HEK293T (cell line): ENCODE measurements around the gene IGFL2.
A peak's percentile ranks its signal among the peaks of the same experiment; 100 is the strongest.
"Not testable (repeated sequence)": the region's sequence is repeated elsewhere in the genome, so short reads cannot be mapped to it uniquely, and the experiment has no call there.

Source experiments
- CTCF ChIA-PET: fragments of 350-600 bp; formaldehyde crosslinking; extraction: SDS; loops from one replicate; lab custom pipeline; 2021; ENCODE audit warnings: antibody characterized with exemption, inconsistent platforms; lab: Yijun Ruan, JAX
- POLR2A ChIA-PET: fragments of 350-600 bp; formaldehyde crosslinking; extraction: SDS; loops from one replicate; lab custom pipeline; 2020; ENCODE audit warnings: antibody characterized with exemption, inconsistent platforms; lab: Yijun Ruan, JAX
- DNase-seq: peaks from one replicate; pipeline ENCODE4 v3.0.0; 2012; ENCODE audit warnings: mixed read lengths; ENCODE audit errors: extremely low spot score
- ARNT ChIP-seq: fragments of 450-650 bp; IDR thresholded peaks from 2 replicates; pipeline ENCODE4 v1.6.1; 2017; ENCODE audit warnings: mild to moderate bottlenecking
- BHLHE40 ChIP-seq: fragments of 450-650 bp; IDR thresholded peaks from 2 replicates; pipeline ENCODE4 v1.6.1; 2016; ENCODE audit warnings: mild to moderate bottlenecking, moderate library complexity, borderline replicate concordance
- CTBP1 ChIP-seq: fragments of 450-650 bp; IDR thresholded peaks from 2 replicates; pipeline ENCODE4 v1.6.1; 2016; ENCODE audit warnings: borderline replicate concordance
- ELF4 ChIP-seq: fragments of 450-650 bp; IDR thresholded peaks from 2 replicates; pipeline ENCODE4 v1.6.1; 2017; ENCODE audit warnings: antibody characterized with exemption
- FOXA1 ChIP-seq: fragments of 450-650 bp; IDR thresholded peaks from 2 replicates; pipeline ENCODE4 v1.6.1; 2016; ENCODE audit warnings: mild to moderate bottlenecking
- FOXK2 ChIP-seq: fragments of 450-650 bp; IDR thresholded peaks from 2 replicates; pipeline ENCODE4 v1.6.1; 2016; ENCODE audit warnings: mild to moderate bottlenecking
- FOXM1 ChIP-seq: fragments of 450-650 bp; IDR thresholded peaks from 2 replicates; pipeline ENCODE4 v1.6.1; 2017; ENCODE audit warnings: mild to moderate bottlenecking, borderline replicate concordance
- HDGF ChIP-seq: fragments of 450-650 bp; IDR thresholded peaks from 2 replicates; pipeline ENCODE4 v1.6.1; 2017; ENCODE audit warnings: antibody characterized with exemption, borderline replicate concordance
- L3MBTL2 ChIP-seq: fragments of 450-650 bp; conservative IDR thresholded peaks from 2 replicates; pipeline ENCODE4 v1.6.1; 2016; ENCODE audit warnings: mild to moderate bottlenecking
- LEF1 ChIP-seq: fragments of 450-650 bp; IDR thresholded peaks from 2 replicates; pipeline ENCODE4 v1.6.1; 2017; ENCODE audit warnings: mild to moderate bottlenecking, borderline replicate concordance
- NFRKB ChIP-seq: fragments of 450-650 bp; IDR thresholded peaks from 2 replicates; pipeline ENCODE4 v1.6.1; 2016; ENCODE audit warnings: mild to moderate bottlenecking, moderate library complexity
- SP1 ChIP-seq: fragments of 450-650 bp; IDR thresholded peaks from 2 replicates; pipeline ENCODE4 v1.6.1; 2017
- SUZ12 ChIP-seq: fragments of 450-650 bp; IDR thresholded peaks from 2 replicates; pipeline ENCODE4 v1.6.1; 2016; ENCODE audit warnings: mild to moderate bottlenecking
- TARDBP ChIP-seq: fragments of 450-650 bp; IDR thresholded peaks from 2 replicates; pipeline ENCODE4 v1.6.1; 2016
- ZNF384 ChIP-seq: fragments of 450-650 bp; IDR thresholded peaks from 2 replicates; pipeline ENCODE4 v1.6.1; 2016
- TF ChIP-seq, protein P1 (sequence below): fragments of 450-650 bp; IDR thresholded peaks from 2 replicates; pipeline ENCODE4 v1.6.1; 2016

IGFL2 gene

GRCh38 chr19:46186101-46186716 lies 38.2 kb downstream of the IGFL2 start:
- CTCF ChIA-PET: interaction anchor here (0.6 kb wide), 1 partner anchor 86 kb away, joined by 4 read pairs; no protein-coding TSS in a partner anchor

DNA sequence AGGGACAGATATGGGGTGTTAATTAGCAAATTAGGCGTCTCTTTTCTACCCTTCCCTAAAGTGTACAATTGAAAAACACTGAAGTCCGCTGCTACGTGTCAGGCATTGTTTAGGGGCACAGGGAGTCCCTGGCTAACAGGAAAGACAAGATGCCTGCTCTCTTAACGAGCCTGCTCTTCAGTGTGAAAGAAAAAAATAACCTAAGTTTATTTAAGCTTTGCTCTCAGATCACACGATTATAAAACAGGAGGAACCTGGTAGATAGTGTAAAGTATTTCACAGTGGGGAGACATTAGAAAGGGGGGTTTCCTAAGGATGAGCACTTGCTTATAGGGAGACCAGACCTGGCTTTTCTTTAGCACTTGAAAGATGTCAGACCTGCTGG lies 38.7 kb downstream of the IGFL2 start:
- no peak for DNase-seq
- CTCF ChIA-PET: no interaction called here
- TF ChIP-seq FOXA1: no peak
- TF ChIP-seq ARNT: no peak
- TF ChIP-seq FOXK2: no peak
- TF ChIP-seq SUZ12: no peak
- no peak for TF ChIP-seq FOXM1
- TF ChIP-seq TARDBP: no peak
- no peak for TF ChIP-seq NFRKB
- no peak for TF ChIP-seq HDGF
- POLR2A ChIA-PET: no interaction called here

More at GRCh38 chr19:46186101-46186716, 38.2 kb downstream of the IGFL2 start:
- POLR2A ChIA-PET: no interaction called here
- TF ChIP-seq, protein P1, sequence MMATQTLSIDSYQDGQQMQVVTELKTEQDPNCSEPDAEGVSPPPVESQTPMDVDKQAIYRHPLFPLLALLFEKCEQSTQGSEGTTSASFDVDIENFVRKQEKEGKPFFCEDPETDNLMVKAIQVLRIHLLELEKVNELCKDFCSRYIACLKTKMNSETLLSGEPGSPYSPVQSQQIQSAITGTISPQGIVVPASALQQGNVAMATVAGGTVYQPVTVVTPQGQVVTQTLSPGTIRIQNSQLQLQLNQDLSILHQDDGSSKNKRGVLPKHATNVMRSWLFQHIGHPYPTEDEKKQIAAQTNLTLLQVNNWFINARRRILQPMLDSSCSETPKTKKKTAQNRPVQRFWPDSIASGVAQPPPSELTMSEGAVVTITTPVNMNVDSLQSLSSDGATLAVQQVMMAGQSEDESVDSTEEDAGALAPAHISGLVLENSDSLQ: no peak
- TF ChIP-seq SP1 (no peak), L3MBTL2 (no peak), CTBP1 (no peak), SUZ12 (no peak), BHLHE40 (no peak), FOXK2 (no peak), ELF4 (no peak), TARDBP (no peak), FOXM1 (no peak), ARNT (no peak), NFRKB (no peak), LEF1 (no peak), HDGF (no peak), FOXA1 (no peak)
- DNase-seq: no peak

- TF ChIP-seq TARDBP (no peak), BHLHE40 (no peak), ELF4 (no peak), L3MBTL2 (no peak), NFRKB (no peak), ZNF384 (no peak), FOXM1 (no peak), FOXA1 (no peak)
- ChIA-PET POLR2A (no interaction called here), CTCF (interaction anchor here (0.6 to 1.1 kb wide), 7 partner anchors 8 to 111 kb away, joined by 3 to 6 read pairs (median 4); no protein-coding TSS in a partner anchor)
- no peak for DNase-seq
These were observed 42.2 kb downstream of the IGFL2 start for GRCh38 chr19:46189971-46190888.

DNA sequence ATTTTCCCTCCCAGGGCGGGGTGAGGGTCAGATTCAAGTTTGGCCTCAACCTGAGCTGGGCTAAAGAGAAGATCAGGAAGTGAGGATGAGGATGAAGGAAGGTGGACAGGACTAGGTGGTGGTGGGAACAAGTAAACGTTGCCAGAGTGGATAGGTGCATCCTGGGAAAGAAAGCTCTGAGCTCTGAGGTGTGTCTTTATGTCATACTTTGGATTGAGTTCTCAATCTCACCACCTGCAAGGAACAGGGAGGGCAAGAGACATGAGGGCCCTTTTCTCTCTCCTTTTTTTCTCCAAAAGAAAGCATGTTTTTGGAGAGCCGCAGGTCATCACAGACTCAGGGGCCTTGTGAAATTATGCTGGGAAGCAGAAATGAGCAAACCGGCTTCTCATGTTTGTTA lies 43.3 kb downstream of the IGFL2 start:
- CTCF ChIA-PET: interaction anchor here (0.6 to 1.1 kb wide), 3 partner anchors 13 to 466 kb away, joined by 3 to 5 read pairs (median 3); no protein-coding TSS in a partner anchor
- TF ChIP-seq ARNT: no peak
- no peak for TF ChIP-seq L3MBTL2
- TF ChIP-seq ZNF384: no peak
- no peak for TF ChIP-seq BHLHE40
- TF ChIP-seq SUZ12: no peak
- TF ChIP-seq NFRKB: no peak
- TF ChIP-seq HDGF: no peak
- TF ChIP-seq CTBP1: no peak
- TF ChIP-seq FOXM1: no peak
- no peak for TF ChIP-seq SP1
- TF ChIP-seq FOXK2: no peak
- no peak for TF ChIP-seq FOXA1
- TF ChIP-seq ELF4: no peak
- POLR2A ChIA-PET: no interaction called here
- DNase-seq: no peak

- no peak for DNase-seq
- POLR2A ChIA-PET: no interaction called here
These were observed 43.9 kb downstream of the IGFL2 start for GRCh38 chr19:46191972-46192371.

DNA sequence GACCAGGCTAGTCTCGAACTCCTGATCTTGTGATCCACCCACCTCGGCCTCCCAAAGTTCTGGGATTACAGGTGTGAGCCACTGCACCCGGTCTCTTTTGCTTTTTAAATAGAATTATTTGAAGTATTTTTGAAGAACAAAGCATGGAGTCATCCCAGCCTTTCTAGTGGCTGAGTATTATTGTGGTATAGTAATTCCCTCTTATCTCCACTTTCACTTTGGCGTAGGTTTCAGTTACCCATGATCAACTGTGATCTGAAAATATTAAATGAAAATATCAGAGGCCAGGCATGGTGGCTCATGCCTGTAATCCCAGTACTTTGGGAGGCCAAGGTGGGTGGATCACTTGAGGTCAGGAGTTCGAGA lies 44.6 kb downstream of the IGFL2 start:
- POLR2A ChIA-PET, DNase-seq: not testable (repeated sequence)
- CTCF ChIA-PET: interaction anchor here (1.0 kb wide), 1 partner anchor 114 kb away, joined by 5 read pairs; no protein-coding TSS in a partner anchor

More at GRCh38 chr19:46191972-46192371, 43.9 kb downstream of the IGFL2 start:
- CTCF ChIA-PET: interaction anchor here (0.6 to 1.1 kb wide), 3 partner anchors 13 to 465 kb away, joined by 3 to 5 read pairs (median 3); no protein-coding TSS in a partner anchor
- TF ChIP-seq LEF1: no peak
- no peak for TF ChIP-seq CTBP1
- TF ChIP-seq SP1: no peak
- no peak for TF ChIP-seq ELF4
- no peak for TF ChIP-seq SUZ12
- TF ChIP-seq FOXK2: no peak
- no peak for TF ChIP-seq TARDBP

DNA sequence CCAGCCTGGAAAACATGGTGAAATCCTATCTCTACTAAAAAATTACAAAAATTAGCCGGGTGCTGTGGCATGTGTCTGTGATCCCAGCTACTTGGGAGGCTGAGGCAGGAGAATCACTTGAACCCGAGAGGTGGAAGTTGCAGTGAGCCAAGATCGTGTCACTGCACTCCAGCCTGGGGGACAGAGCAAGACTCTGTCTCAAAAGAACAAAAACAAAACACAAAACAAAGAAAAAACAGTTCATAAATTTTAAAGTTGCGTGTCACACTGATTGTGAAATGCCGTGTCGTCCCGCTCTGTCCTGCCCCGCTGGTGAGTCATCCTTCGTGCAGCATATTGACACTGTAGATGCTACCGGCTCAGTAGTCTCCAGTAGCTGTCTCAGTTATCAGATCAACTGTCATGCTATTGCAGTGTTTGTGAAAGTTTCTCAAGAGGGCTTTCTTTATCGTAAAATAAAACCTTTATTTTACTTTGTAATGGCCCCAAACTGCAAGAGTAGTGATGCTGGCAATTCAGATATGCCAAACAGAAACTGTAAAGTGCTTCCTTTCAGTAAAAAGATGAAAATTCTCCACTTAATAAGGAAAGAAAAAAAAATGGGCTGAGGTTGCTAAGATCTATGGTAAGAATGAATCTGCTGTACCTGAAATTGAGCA lies 45.1 kb downstream of the IGFL2 start:
- ChIA-PET CTCF (interaction anchor here (1.0 to 1.1 kb wide), 2 partner anchors 115 to 184 kb away, joined by 3 to 5 read pairs; no protein-coding TSS in a partner anchor), POLR2A (no interaction called here)
- TF ChIP-seq L3MBTL2 (no peak), ZNF384 (no peak), LEF1 (no peak), FOXM1 (no peak), SP1 (no peak), BHLHE40 (no peak), ARNT (no peak), FOXK2 (no peak), ELF4 (no peak), FOXA1 (no peak), TARDBP (no peak), NFRKB (no peak), HDGF (no peak)
- TF ChIP-seq, protein P1: no peak
- DNase-seq: peak; percentile 39
